ENCODE results near the gene MBD6.

Gene MBD6

GRCh38 chr12:57522011-57522886 lies at the start of gene MBD6:
Gene MBD6 (plus strand): TSS chr12:57522824. CDS start chr12:57524304, 1,480 bp downstream.
- peak within 1 kb of the TSS; percentile 89 for H3K4me3 ChIP-seq (ENCODE audit: low read depth, low read length)
- CTCF ChIA-PET: no interaction called here
- peak; percentile 67 for DNase-seq (ENCODE audit: low read depth, low spot score)
- TF ChIP-seq CTCF (IDR thresholded peaks at IDR 0.05; ENCODE audit: insufficient read depth, low read length, missing control alignments): no peak
- POLR2A ChIA-PET: interaction anchor here (1.0 kb wide), 1 partner anchor 12 kb away, joined by 3 read pairs; no protein-coding TSS in a partner anchor

- no peak for TF ChIP-seq CTCF (IDR thresholded peaks at IDR 0.05; ENCODE audit: insufficient read depth, low read length, missing control alignments)
- ChIA-PET CTCF (interaction anchor here (2.1 to 20.7 kb wide), 2 partner anchors 12 to 19 kb away, joined by 7 to 321 read pairs; partner anchors contain the start of genes GLI1 and INHBE), POLR2A (no interaction called here)
- DNase-seq (ENCODE audit: low read depth, low spot score): no peak
- no peak overlapping the region for H3K4me3 ChIP-seq (ENCODE audit: low read depth, low read length)
Measured at GRCh38 chr12:57473392-57473791, 49.2 kb upstream of the MBD6 start.

- ChIA-PET POLR2A (no interaction called here), CTCF (interaction anchor here (2.1 to 20.7 kb wide), 2 partner anchors 12 to 19 kb away, joined by 7 to 321 read pairs; partner anchors contain the start of genes GLI1 and INHBE)
- DNase-seq (ENCODE audit: low read depth, low spot score): no peak
- no peak overlapping the region for H3K4me3 ChIP-seq (ENCODE audit: low read depth, low read length)
- TF ChIP-seq CTCF (IDR thresholded peaks at IDR 0.05; ENCODE audit: insufficient read depth, low read length, missing control alignments): no peak
Measured at GRCh38 chr12:57473886-57474285, 48.7 kb upstream of the MBD6 start.

GRCh38 chr12:57474430-57474829 lies 48.2 kb upstream of the MBD6 start:
- DNase-seq (ENCODE audit: low read depth, low spot score): no peak
- TF ChIP-seq CTCF (IDR thresholded peaks at IDR 0.05; ENCODE audit: insufficient read depth, low read length, missing control alignments): no peak
- ChIA-PET POLR2A (no interaction called here), CTCF (interaction anchor here (2.1 to 20.7 kb wide), 2 partner anchors 13 to 20 kb away, joined by 7 to 321 read pairs; partner anchors contain the start of genes GLI1 and INHBE)
- no peak overlapping the region for H3K4me3 ChIP-seq (ENCODE audit: low read depth, low read length)

- H3K4me3 ChIP-seq (ENCODE audit: low read depth, low read length): no peak overlapping the region
- CTCF ChIA-PET: interaction anchor here (0.9 to 20.7 kb wide), 4 partner anchors 12 to 20 kb away, joined by 3 to 321 read pairs (median 6); partner anchors contain the start of genes GLI1 and INHBE
- DNase-seq (ENCODE audit: low read depth, low spot score): no peak
- TF ChIP-seq CTCF (IDR thresholded peaks at IDR 0.05; ENCODE audit: insufficient read depth, low read length, missing control alignments): no peak
- POLR2A ChIA-PET: interaction anchor here (0.9 to 1.2 kb wide), 2 partner anchors 12 to 45 kb away, joined by 3 read pairs; partner anchors contain the start of gene DDIT3
Measured at GRCh38 chr12:57474862-57475261, 47.8 kb upstream of the MBD6 start.

Measured in AG04449 (cell line).